Measurements from ENCODE around the gene IFI27.
A peak's percentile ranks its signal among the peaks of the same experiment; 100 is the strongest.
"Not testable (repeated sequence)": the region's sequence is repeated elsewhere in the genome, so short reads cannot be mapped to it uniquely, and the experiment has no call there.

Gene IFI27

GRCh38 chr14:94110552-94111181, at the start of gene IFI27:
Gene IFI27, plus strand, starts transcription at chr14:94110736.
- DNase-seq, result peak; percentile 90

DNA sequence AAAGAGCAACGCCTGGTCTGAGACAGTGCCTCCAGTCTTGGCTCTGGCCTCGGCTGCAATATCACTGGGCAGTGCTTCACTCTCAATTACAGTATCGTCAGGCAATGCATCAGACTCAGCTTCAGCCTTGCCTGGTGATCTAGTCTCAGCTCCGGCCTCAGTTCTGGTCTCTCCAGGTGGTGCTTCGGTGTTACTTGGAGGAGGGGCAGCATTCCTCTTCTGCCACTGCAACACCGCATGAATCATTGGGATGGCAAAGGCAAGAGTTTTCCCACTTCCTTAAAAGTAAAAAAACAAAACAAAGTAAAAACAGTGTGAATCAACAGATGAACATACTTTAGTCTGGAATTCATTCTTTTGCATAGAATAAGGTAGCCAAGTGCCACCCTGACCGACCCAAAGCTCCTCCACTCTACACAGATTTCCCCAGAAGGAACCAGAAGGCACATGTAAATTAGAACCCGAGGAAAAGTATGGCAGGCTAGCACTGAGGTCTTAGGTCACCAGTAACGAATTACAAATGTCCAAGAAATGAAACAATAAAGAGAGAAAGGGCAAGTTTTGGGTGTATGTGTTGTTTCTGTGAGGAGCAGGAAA, 48.1 kb upstream of the IFI27 start:
- no peak for DNase-seq

DNA sequence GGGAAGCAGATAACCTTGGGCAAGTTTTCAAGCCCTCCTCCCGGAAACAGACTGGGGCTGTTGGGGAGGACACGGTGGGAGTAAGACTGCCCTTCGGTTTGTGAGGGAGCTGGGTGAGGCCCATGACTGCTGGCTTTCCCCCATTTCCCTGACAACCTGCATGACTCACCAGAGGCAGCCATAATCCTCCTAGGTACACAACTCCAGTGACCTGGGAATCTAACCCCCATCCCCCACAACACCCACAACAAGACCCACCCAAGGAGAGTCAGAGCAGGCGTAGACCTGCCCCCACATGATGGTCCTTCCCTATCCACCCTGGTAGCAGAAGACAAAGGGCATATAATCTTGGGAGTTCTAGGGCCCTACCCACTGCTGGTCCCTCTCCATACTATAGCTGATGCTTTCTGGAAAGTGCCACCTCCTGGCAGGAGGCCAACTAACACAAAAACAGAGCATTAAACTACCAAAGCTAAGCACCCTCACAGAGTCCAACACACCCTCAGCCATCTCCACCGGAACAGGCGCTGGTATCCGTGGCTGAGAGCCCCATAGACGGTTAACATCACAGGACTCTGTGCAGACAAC, 44.4 kb upstream of the IFI27 start:
- DNase-seq, result no peak

DNA sequence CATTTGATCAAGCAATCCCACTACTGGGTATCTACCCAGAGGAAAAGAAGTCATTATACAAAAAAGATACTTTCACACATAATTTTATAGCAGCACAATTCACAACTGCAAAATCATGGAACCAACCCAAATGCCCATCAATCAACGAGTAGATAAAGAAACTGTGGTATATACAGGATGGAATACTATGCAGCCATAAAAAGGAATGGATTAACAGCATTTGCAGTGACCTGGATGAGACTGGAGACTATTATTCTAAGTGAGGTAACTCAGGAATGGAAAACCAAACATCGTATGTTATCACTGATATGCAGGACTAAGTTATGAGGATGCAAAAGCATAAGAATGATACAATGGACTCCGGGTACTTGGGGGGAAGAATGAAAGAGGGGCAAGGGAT, 38.5 kb upstream of the IFI27 start:
- DNase-seq, result not testable (repeated sequence)

DNA sequence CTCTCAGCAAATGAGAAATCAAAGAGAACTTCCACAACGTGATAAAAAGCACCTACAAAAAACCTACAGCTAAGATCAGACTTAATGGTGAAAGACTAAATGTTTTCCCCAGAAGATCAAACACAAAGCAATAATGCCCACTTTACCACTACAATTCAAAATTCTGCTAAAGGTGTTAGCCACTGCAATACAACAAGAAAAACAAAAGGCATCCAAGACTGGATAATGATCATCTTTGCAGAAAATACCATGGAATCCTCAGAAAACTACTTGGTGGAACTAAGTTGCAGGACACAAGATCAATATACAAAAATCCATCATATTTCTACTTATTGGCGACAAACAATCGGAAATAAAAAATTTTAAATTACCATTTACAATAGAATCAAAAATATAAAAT, 36.0 kb upstream of the IFI27 start:
- no peak for DNase-seq

GRCh38 chr14:94075008-94075407, 35.5 kb upstream of the IFI27 start:
- DNase-seq, result no peak

GRCh38 chr14:94077111-94077821, 33.3 kb upstream of the IFI27 start:
- no peak for DNase-seq

GRCh38 chr14:94077823-94078222, 32.7 kb upstream of the IFI27 start:
- no peak for DNase-seq

DNA sequence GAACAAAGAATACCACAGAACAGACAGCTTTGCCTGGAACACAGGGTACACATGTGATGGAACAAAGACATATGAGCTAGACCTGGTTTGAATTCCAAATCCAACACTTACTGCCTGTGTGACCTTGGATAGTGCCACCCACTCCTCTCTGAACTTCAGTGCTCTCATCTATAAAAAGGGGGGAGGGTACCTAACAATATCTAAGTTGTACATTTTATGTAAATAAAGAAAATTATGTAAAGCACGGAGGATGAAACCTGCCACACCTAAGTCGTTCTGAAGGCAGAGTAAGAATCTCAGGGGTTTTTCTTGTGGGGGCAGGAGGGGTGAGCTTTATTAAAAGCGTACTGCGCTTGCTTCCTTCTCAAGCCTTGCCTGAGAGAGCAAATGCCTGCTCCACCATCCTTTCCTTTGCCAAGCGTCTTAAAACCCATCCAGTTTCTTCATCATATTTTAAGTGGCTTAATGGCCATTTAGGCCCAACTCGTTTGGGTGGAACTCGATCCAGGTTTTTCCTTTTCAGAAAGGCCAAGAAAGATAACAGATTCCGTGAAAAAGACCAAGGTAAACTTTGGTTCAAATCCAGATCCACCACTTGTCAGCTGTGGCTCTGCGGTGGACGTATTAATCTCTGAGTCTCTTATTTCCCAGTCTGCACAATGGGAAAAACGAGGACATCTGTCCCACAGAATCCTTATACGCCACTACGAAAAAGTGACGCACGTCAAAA, 30.5 kb upstream of the IFI27 start:
- peak; percentile 32 for DNase-seq

- DNase-seq, result peak; percentile 92
These were observed 29.7 kb upstream of the IFI27 start, which contains the start of the genes DDX24 and IFI27L1 for GRCh38 chr14:94080621-94081385. Gene DDX24, minus strand, starts transcription at chr14:94081202. Its CDS starts 1,460 bp downstream, at chr14:94079742. Gene IFI27L1, plus strand, starts transcription at chr14:94081310. Its CDS starts 15,628 bp downstream, at chr14:94096938.

GRCh38 chr14:94081386-94081820, 29.1 kb upstream of the IFI27 start:
- DNase-seq, result no peak

- DNase-seq, result no peak
These were observed 22.6 kb upstream of the IFI27 start for GRCh38 chr14:94087891-94088290.

GRCh38 chr14:94088516-94088915, 22.0 kb upstream of the IFI27 start:
- no peak for DNase-seq

- no peak for DNase-seq
These were observed 21.1 kb upstream of the IFI27 start for GRCh38 chr14:94089479-94089878.

- DNase-seq, result no peak
These were observed 17.1 kb upstream of the IFI27 start for GRCh38 chr14:94093418-94093817.

DNA sequence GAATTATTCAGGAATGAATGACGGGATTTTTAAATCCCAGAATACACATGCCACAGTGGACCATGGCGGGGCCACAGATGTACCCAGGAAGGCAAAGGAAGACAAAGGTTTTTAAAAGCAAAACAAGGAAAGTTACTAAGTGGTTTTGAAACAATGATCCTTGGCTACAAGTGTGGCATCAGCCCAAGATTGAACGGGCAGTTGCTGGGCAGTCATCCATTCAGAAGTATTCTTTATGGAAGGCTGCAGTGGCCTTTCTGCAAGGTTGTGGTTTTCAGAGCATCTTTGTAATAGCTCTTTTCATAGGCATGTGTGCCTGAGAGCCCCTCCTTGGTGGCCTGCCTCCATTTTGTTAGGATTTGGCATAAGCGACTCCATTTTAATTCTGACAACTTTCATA, 13.4 kb upstream of the IFI27 start:
- no peak for DNase-seq

GRCh38 chr14:94098326-94098992, 12.1 kb upstream of the IFI27 start:
- DNase-seq, result no peak

DNA sequence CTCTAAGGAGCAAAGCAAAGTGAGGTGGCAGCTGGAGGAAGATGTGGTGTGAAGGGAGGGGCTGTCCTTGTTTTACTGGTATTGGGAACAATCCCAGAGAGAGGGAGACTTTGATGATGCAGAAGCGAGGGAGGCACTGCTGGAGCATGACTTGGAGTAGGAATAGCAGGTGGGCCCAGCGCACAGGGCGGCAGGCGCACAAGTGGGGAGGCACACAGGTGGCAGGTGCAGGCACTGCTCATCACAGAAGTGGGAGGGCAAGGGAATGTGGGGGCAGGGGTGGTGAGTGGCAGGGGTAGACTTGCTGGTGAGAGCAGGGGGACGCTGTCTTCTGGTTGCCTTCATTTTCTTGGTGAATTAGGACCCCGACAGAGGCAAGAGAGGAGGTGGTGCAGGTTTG, 11.5 kb upstream of the IFI27 start:
- DNase-seq, result no peak

DNA sequence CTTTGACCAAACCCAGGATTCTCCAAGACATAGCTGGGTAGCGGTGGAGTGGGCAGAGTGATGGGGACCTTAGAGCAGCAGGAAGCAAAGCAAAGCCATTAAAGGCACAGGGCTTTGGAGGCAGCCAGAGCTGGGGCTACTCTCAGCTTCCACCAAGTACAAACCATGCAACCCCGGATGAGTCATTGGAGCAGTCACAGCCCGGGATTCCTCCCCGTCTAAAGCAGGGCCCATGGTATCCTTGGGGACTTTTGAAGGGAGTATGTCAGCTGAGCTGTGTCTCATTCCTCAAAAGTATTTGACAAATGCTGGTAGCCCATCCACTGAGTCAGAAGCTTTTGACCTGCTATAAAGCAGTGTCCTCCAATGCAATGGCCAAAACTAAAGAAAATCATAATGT, 9.7 kb upstream of the IFI27 start:
- DNase-seq, result no peak

DNA sequence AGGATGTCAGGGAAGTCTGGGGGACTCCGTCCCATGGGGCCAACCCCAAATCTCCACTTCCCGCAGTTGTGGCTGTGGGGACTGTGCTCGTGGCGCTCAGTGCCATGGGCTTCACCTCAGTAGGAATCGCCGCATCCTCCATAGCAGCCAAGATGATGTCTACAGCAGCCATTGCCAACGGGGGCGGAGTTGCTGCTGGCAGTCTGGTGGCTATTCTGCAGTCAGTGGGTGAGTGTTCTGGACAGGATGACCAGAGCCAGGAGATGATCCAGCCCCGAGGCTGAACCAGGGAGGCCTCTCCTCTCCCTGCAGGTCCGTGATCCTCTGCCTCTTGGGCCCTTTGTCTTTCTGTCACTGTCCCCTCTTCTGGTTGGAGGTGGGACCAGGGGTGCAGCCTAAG, 8.8 kb upstream of the IFI27 start:
- DNase-seq, result no peak

GRCh38 chr14:94102768-94103482, 7.6 kb upstream of the IFI27 start:
- DNase-seq, result no peak

Measured in OCI-M1 (cell line).